GM12891 (cell line): ENCODE data around the gene ZNF396.

Experiments
- DNase-seq: peaks from one replicate; pipeline ENCODE4 v3.0.0; 2011; ENCODE audit warnings: low spot score; ENCODE audit not compliant: insufficient read length
- FAIRE-seq: peaks from 2 replicates; lab custom pipeline; 2011; peaks lifted over from hg19 to GRCh38; lab: Jason Lieb, UNC
- PAX5 ChIP-seq: IDR thresholded peaks from 2 replicates; pipeline ENCODE4 v1.6.1; 2011; ENCODE audit warnings: low read length, moderate library complexity, mild to moderate bottlenecking; ENCODE audit not compliant: insufficient read depth, severe bottlenecking
- POLR2A ChIP-seq: IDR thresholded peaks from 2 replicates; pipeline ENCODE4 v1.6.1; 2011; ENCODE audit warnings: low read depth, low read length, control low read depth
- POLR2AphosphoS5 ChIP-seq: IDR thresholded peaks from 2 replicates; pipeline ENCODE4 v1.6.1; 2011; ENCODE audit warnings: low read depth, low read length, control low read depth
- POU2F2 ChIP-seq: IDR thresholded peaks from 2 replicates; pipeline ENCODE4 v1.6.1; 2011; ENCODE audit warnings: low read depth, mild to moderate bottlenecking, control low read depth, low read length, moderate library complexity
- SPI1 ChIP-seq: IDR thresholded peaks from 2 replicates; pipeline ENCODE4 v1.6.1; 2011; ENCODE audit warnings: low read depth, low read length, control low read depth
- TAF1 ChIP-seq: IDR thresholded peaks from 2 replicates; pipeline ENCODE4 v1.6.1; 2011; ENCODE audit warnings: low read depth, low read length, control low read depth

Gene ZNF396

DNA sequence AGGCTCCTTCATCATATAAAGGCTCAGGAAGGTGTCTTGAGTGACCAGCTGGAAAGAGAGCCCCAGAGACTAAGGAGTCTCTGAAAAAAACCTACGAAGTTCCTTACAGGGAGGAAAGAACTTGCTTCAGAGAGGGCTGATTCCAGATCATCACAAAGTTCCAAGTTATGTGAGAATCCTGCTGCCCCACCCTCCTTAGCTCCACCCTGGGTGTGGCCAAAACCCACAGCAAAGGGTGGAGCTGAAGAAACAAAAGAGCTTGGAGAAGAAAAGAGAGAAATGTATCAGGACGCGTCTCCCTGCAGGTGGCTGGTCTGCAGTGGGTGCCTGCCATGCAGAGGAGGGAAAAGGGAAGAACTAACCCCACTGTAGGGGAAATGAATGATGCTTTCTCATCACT, 32.8 kb upstream of the ZNF396 start:
- DNase-seq, result no peak
- TF ChIP-seq TAF1, result no peak
- no peak for TF ChIP-seq POLR2AphosphoS5
- TF ChIP-seq SPI1, result no peak
- no peak for TF ChIP-seq POU2F2
- TF ChIP-seq POLR2A, result no peak
- TF ChIP-seq PAX5, result no peak
- no peak for FAIRE-seq

DNA sequence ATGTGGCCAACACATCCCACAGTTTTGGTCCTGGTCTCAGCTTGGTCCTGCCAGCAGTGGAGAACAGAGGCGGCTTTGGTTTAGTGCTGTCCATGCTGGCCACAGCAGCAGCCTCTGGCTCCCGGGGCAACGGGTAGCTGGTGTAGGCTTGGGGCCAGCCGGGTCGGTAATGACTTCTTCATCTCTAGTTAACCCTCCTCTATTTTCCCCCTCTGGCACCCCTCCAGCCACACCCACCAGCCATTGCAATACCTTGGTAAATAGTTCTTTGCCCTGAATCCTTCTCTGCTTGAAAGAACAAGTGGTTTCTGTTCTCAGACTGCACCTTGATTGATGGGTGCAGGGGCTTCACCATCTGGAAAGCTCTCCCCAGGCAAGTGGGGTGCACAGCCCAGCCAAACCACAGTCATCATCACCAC, 31.7 kb upstream of the ZNF396 start:
- no peak for DNase-seq
- TF ChIP-seq TAF1 (no peak), PAX5 (no peak), POLR2A (no peak)
- peak; percentile 9 for FAIRE-seq

DNA sequence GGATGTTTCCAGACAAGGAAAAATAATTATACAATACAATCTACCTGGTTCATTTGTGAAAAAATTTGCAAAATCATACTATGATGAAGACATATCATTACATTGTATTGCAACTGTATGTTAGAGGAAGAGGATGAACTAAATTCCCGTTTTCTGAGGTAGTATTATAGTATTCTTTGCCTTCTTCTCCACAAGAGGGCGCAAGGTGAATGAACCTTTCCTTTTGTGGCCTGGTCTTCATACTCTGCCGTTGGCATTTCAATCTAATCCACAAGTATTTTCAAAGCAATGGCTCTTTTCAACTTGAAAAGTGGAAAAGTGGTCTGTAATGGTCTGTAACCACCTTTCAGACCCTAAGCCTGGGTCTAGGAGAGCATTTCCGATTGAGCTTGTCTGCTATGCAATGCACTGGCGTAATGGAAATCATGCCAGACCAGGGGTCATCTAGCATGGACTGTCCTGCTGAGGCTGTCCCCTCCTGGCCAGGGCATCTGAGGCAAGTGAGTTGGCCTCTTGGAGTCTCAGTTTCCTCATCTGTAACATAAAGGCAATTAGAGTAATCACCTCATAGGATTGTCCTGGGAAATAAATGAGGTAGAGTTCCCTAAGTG, 30.8 kb upstream of the ZNF396 start:
- TF ChIP-seq POLR2AphosphoS5, result no peak
- no peak for TF ChIP-seq TAF1
- TF ChIP-seq PAX5, result no peak
- TF ChIP-seq POLR2A, result no peak
- no peak for TF ChIP-seq POU2F2
- TF ChIP-seq SPI1, result no peak
- DNase-seq (no peak), FAIRE-seq (peak; percentile 87)

DNA sequence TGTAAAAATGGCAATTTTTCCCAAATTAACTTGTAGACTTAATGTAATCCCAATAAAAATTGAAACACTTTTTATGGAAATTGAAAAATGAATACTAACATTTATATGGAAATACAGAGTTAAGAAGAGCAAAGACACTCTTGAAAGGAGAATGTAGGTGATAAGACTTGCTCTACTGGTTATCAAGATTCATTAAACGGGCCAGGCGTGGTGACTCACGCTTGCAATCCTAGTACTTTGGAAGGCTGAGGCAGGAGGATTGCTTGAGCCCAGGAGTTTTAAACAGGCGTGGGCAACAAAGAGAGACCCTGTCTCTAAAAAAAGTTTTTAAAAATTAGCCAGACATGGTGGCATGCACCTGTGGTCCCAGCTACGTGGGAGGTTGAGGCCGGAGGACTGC, 29.5 kb upstream of the ZNF396 start:
- DNase-seq, result no peak
- FAIRE-seq, result no peak
- TF ChIP-seq POLR2AphosphoS5 (no peak), PAX5 (no peak)

DNA sequence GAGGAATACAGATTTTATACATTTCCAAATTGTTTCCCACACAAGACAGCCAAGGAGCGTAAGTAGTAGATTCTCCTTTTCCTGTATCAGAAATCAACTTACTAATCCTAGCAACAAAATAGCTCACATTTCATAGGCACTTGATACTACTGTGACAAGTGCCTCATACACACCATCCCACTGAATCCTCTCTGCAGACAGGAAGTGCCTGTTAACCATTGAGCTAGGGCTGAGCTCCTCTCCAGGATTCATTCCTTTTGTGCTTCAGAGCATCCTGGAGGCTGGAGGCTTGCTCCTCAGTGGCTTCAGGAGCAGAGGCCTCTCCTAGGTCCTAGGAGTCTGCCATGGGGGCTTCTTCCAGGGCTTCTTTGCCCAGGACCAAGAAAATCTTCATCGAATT, 20.8 kb upstream of the ZNF396 start:
- no peak for TF ChIP-seq POU2F2
- TF ChIP-seq SPI1, result 0 out of 2 replicates have a peak, but pooled peaks have one; percentile 27
- no peak for TF ChIP-seq TAF1
- TF ChIP-seq POLR2AphosphoS5, result no peak
- no peak for TF ChIP-seq POLR2A
- no peak for TF ChIP-seq PAX5
- FAIRE-seq (no peak), DNase-seq (no peak)

DNA sequence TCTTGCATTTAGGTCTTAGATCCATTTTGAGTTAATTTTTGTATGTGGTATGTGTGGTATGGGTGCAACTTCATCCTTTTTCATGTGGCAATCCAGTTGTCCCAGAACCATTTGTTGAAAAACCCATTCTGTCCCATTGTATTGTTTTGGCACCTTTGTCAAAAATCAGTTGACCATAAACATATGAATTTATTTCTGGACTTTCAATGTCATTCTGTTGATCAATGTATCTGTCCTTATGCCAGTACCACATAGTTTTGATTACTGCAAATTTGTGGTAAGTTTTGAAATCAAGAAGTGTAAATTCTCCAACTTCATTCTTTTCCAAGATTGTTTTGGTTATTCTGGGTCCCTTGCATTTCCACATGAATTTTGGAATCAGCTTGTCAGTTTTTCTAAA, 16.6 kb upstream of the ZNF396 start:
- DNase-seq (no peak), FAIRE-seq (no peak)
- TF ChIP-seq POLR2A (no peak), SPI1 (no peak), TAF1 (no peak), POU2F2 (no peak), PAX5 (no peak), POLR2AphosphoS5 (no peak)

DNA sequence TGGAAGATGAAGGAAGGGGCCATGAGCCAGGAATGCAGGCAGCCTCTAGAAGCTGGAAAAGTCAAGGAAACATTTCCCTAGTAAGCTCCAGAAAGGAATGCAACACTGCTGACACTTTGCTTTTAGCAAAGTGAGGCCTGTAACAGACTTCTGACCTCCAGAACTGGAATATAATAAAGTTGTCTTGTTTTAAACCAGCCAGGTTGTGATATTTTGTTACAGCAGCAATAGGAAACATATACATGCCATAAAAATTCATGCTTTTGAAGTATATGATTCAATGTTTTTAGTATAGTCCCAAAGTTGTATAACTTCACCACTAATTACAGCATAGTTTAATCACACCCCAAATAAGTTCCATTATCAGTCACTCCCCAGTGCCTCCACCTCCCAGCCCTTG, 15.2 kb upstream of the ZNF396 start:
- DNase-seq (no peak), FAIRE-seq (no peak)
- TF ChIP-seq POU2F2, result no peak
- TF ChIP-seq TAF1, result no peak
- TF ChIP-seq POLR2AphosphoS5, result no peak
- no peak for TF ChIP-seq SPI1
- no peak for TF ChIP-seq PAX5
- TF ChIP-seq POLR2A, result no peak

DNA sequence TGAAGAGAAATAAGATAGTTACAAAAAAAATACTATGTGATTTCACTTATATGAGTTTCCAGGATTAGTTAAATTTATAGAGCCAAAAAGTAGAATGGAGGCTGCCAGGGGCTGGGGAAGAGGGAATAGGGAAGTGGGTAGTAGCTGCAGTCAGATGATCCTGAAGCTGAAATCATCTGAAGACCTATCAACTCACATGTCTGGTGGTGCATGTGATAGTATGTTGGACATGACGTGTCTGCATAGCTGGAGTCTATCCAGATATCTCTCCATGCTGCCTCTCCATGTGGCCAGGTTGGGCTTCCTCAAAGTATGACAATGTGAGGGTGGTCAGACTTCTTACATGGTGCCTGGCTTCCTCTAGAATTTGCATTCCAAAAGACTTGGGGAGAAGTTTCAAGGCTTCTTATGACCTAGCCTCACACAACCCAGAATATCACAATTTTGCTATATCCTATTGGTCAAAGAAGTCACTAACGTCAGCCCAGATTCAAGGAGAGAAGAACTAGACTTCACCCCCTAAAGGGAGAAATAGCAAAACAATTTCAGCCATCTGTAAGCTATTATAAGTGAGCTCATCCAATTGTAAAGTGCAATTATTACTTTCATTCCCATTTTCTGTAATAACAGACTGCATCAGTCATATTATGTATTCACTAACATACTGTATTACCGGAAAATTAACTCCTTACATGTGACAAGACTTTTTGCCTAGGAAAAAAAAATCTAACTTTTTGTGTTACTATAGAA, 14.0 kb upstream of the ZNF396 start:
- no peak for DNase-seq
- no peak for FAIRE-seq

DNA sequence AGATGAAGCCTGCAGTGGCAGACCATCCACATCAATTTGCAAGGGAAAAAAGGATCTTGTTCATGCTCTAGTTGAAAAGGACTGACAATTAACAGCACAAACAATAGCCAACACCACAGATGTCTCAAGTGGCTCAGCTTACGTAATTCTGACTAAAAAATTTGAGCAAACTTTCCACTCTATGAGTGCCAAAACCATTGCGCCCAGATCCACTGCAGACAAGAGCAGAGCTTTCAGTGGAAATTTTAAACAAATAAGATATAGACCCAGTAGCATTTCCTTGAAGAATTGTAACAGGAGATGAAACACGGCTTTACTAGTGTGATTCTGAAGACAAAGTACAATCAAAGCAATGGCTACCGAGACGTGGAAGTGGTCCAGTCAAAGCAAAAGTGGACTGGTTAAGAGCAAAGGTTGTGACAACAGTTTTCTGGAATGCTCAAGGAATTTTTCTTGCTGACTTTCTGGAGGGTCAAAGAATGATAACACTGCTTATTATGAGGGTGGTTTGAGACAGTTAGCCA, 12.0 kb upstream of the ZNF396 start:
- DNase-seq (no peak), FAIRE-seq (no peak)
- TF ChIP-seq PAX5 (no peak), POLR2AphosphoS5 (no peak), POU2F2 (no peak)

More for the DNA sequence above, 14.0 kb upstream of the ZNF396 start:
- TF ChIP-seq POLR2AphosphoS5, result no peak
- no peak for TF ChIP-seq TAF1
- TF ChIP-seq POU2F2, result no peak
- peak; percentile 55; the same call in 1 of the 2 replicates for TF ChIP-seq SPI1

DNA sequence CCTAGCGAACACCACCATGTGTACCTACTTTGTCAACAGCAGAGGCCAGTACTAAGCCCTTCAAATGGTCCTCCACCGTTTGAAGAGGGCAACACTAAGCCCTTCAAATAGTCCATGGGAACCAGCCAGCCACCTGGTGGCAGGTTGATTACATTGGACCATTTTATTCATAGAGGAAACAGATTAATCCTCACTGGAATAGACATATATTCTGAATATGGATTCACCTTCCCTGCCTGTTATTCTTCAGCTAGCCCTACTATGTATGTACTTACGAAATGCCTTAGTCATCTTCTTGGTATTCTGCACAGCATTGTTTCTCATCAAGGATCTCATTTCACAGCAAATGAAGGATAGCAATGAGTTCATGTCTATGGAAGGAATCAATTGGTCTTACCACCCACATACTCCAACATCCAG, 10.0 kb upstream of the ZNF396 start:
- DNase-seq (no peak), FAIRE-seq (no peak)
- no peak for TF ChIP-seq POLR2AphosphoS5
- TF ChIP-seq PAX5, result no peak
- no peak for TF ChIP-seq POLR2A
- TF ChIP-seq TAF1, result no peak
- no peak for TF ChIP-seq POU2F2
- no peak for TF ChIP-seq SPI1
